Posterior cingulate gyrus (tissue), 11 donors: ENCODE measurements around the gene CSF1R.
"Not testable (repeated sequence)": the region's sequence is repeated elsewhere in the genome, so short reads cannot be mapped to it uniquely, and the experiment has no call there.

ENCODE experiments used
- DNase-seq, 10 donors: peaks; one replicate each; pipeline versions ENCODE4 v3.0.0 to v3.0.0-alpha.2; 2020 to 2021; ENCODE audit warnings: mixed read lengths in 3 of 10
- intact Hi-C: fragments of 100-400 bp; cut with DNase I; formaldehyde crosslinking; loops from one replicate; pipeline ENCODE4 v1.15.1; 2023

The CSF1R gene

GRCh38 chr5:150043657-150044328 is 42.6 kb downstream of the CSF1R start:
- intact Hi-C loops = no loop called here
- no peak for DNase-seq

GRCh38 chr5:150042459-150042858 is 43.9 kb downstream of the CSF1R start:
- DNase-seq = no peak
- intact Hi-C loops = no loop called here

- DNase-seq = no peak
- intact Hi-C loops = no loop called here
Observed at GRCh38 chr5:150038547-150038946, 47.8 kb downstream of the CSF1R start.

GRCh38 chr5:150036513-150036912 is 49.8 kb downstream of the CSF1R start:
- DNase-seq = no peak
- intact Hi-C loops = no loop called here

- intact Hi-C loops = no loop called here
Observed at GRCh38 chr5:150035139-150035895, 51.0 kb downstream of the CSF1R start.

GRCh38 chr5:150034662-150035061 is 51.7 kb downstream of the CSF1R start:
- DNase-seq = no peak
- intact Hi-C loops = no loop called here

More at GRCh38 chr5:150035139-150035895, 51.0 kb downstream of the CSF1R start:
- DNase-seq = no peak

GRCh38 chr5:150033334-150033733 is 53.0 kb downstream of the CSF1R start:
- intact Hi-C loops = no loop called here
- no peak for DNase-seq

GRCh38 chr5:150028047-150028446 is 58.3 kb downstream of the CSF1R start:
- intact Hi-C loops, DNase-seq: not testable (repeated sequence)

- intact Hi-C loops = no loop called here
- DNase-seq = peak in 1 of 10 donors; percentile 53
Observed at GRCh38 chr5:150026682-150027172, 59.6 kb downstream of the CSF1R start.

GRCh38 chr5:150024346-150024984 is 61.9 kb downstream of the CSF1R start:
- intact Hi-C loops = no loop called here
- DNase-seq = peak in 1 of 10 donors; percentile 81

- intact Hi-C loops = no loop called here
- no peak for DNase-seq
Observed at GRCh38 chr5:150023136-150023535, 63.2 kb downstream of the CSF1R start.

GRCh38 chr5:150022681-150023080 is 63.7 kb downstream of the CSF1R start:
- DNase-seq = no peak
- intact Hi-C loops = no loop called here

GRCh38 chr5:150022158-150022531 is 64.2 kb downstream of the CSF1R start:
- intact Hi-C loops = no loop called here

GRCh38 chr5:150021491-150022157 is 64.7 kb downstream of the CSF1R start:
- intact Hi-C loops = no loop called here
- peak in 7 of 10 donors; percentile 29 to 94 (median 66) for DNase-seq

More at GRCh38 chr5:150022158-150022531, 64.2 kb downstream of the CSF1R start:
- no peak for DNase-seq

GRCh38 chr5:150020249-150020648 is 66.1 kb downstream of the CSF1R start:
- DNase-seq = no peak
- intact Hi-C loops = no loop called here

- intact Hi-C loops = no loop called here
Observed at GRCh38 chr5:150017226-150018005, 68.9 kb downstream of the CSF1R start.

GRCh38 chr5:150016537-150016936 is 69.8 kb downstream of the CSF1R start:
- intact Hi-C loops = no loop called here
- no peak for DNase-seq

More at GRCh38 chr5:150017226-150018005, 68.9 kb downstream of the CSF1R start:
- no peak for DNase-seq

- no peak for DNase-seq
- intact Hi-C loops = no loop called here
Observed at GRCh38 chr5:150015415-150015814, 70.9 kb downstream of the CSF1R start.

GRCh38 chr5:150014456-150014855 is 71.9 kb downstream of the CSF1R start:
- DNase-seq = no peak
- intact Hi-C loops = no loop called here

GRCh38 chr5:150013931-150014330 is 72.4 kb downstream of the CSF1R start:
- no peak for DNase-seq
- intact Hi-C loops = no loop called here
